ENCODE measurements around the gene LTBP3.
"Not testable (repeated sequence)": the region's sequence is repeated elsewhere in the genome, so short reads cannot be mapped to it uniquely, and the experiment has no call there.

The LTBP3 gene

GRCh38 chr11:65525546-65526480, 32.3 kb downstream of the LTBP3 start:
- H3K27ac ChIP-seq: peak overlapping the region; percentile 83
- TF ChIP-seq CTCF (IDR thresholded peaks at IDR 0.05; ENCODE audit: low read depth, low read length): no peak
- H3K27me3 ChIP-seq (ENCODE audit: insufficient read depth, low read depth, severe bottlenecking): no peaks in the 10 kb centered on the region
- H3K4me3 ChIP-seq (ENCODE audit: low read depth, low read length): peak overlapping the region; percentile 90
- H3K36me3 ChIP-seq: peaks cover 35% of the 10 kb centered on the region
- DNase-seq: no peak
- H3K9me3 ChIP-seq (ENCODE audit: severe bottlenecking): no peaks in the 10 kb centered on the region

DNA sequence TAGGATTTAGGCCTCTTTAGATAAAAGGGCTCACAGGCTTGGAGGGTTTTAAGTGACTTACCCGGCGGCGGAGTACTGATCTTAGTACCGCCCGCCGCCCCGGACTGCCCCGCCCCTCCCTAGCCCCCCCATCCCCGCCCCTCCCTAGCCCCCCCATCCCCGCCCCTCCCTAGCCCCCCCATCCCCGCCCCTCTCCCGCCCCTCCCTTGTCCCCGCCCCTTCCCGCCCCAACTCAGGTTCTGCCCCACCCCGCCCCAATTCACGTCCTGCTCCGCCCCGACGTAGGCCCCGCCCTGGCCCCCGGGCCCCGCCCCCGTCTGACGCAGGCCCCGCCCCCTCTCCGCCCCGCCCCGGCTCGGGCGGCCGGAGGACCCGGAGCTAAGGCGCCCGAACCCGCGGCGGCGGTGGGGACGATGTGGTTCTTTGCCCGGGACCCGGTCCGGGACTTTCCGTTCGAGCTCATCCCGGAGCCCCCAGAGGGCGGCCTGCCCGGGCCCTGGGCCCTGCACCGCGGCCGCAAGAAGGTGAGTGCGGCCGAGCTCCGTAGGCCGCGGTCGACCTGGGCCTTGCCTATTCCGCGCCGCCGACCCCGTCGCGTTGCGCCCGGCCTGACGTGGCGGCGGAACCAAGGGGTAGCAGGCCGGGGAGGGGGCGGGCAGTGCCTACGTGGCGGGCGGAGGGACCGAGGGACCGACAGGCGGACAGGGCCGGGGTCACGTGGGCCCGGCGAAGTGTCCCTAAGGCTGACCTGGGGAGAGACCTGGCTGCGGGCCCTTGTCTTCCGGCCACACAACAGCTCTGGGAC, 33.2 kb downstream of the LTBP3 start, which contains the start of gene SCYL1:
Gene SCYL1, plus strand, starts transcription at position 343 of the 805 bp plus-strand sequence. Its CDS starts 71 bp downstream, at position 414.
- peak; percentile 77 for DNase-seq
- Histone ChIP-seq H3K27ac (peak within 1 kb of the TSS; percentile 83), H3K4me3 (ENCODE audit: low read depth, low read length) (peak within 1 kb of the TSS; percentile 90), H3K36me3 (peaks cover 27% of the 10 kb centered on the region), H3K27me3 (ENCODE audit: insufficient read depth, low read depth, severe bottlenecking) (no peaks in the 10 kb centered on the region), H3K9me3 (ENCODE audit: severe bottlenecking) (no peaks in the 10 kb centered on the region)
- TF ChIP-seq CTCF (IDR thresholded peaks at IDR 0.05; ENCODE audit: low read depth, low read length): no peak

DNA sequence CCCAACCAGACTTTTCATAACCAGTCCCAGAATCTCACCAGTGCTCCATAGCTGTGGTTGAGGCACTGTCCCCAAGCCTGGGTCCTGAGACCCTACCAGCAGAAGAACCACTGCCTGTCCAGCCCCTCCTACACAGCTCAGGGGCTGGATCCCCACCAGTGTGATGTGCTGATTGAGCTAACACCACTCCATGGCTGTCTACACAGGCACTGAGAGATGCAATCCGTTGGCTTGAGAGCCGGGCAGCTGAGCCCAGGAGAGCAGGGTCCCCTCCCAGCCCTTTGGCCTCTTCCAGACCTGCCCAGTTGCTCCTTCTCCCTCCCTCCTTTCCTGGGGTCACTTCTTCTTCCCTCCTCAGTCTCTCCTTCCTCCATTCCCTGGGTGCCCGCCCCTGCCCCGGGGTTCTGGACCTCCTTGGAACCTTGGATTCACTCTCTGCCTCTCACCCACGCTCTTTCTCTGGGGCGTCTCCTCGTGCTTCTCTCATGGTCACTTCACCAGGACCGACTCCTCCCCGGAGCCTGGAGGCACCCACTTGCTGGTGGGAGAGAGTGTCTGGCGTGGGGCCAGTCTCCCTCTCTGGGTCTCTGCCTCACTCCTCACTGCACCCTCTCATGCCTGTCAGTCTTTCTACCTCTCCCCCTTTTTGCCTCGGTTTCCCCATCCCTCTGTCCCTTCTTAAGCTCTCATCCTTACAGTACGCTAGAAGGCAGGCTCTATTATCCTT, 34.0 kb downstream of the LTBP3 start:
- peak overlapping the region; percentile 5; the same call in 1 of the 2 replicates for H3K27ac ChIP-seq
- DNase-seq: peak; percentile 34
- H3K36me3 ChIP-seq: peaks cover 20% of the 10 kb centered on the region
- no peak for TF ChIP-seq CTCF (IDR thresholded peaks at IDR 0.05; ENCODE audit: low read depth, low read length)
- no peaks in the 10 kb centered on the region for H3K27me3 ChIP-seq (ENCODE audit: insufficient read depth, low read depth, severe bottlenecking)
- H3K9me3 ChIP-seq (ENCODE audit: severe bottlenecking): no peaks in the 10 kb centered on the region
- peak overlapping the region; percentile 6 for H3K4me3 ChIP-seq (ENCODE audit: low read depth, low read length)

DNA sequence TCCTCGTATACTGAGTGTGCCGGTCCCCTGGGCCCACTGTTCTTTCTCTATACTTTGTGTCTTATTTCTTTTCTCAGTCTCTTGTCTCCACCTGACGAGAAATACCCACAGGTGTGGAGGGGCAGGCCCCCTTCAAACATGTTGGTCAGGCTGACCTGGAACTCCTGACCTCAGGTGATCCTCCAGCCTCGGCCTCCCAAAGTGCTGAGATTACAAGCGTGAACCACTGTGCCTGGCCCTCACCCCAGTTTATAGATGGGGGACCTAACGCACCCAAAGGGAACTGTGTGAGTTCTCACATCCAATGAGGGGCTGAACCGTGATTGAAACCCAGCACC, 34.6 kb downstream of the LTBP3 start:
- H3K27ac ChIP-seq; H3K27me3 ChIP-seq (ENCODE audit: insufficient read depth, low read depth, severe bottlenecking); H3K9me3 ChIP-seq (ENCODE audit: severe bottlenecking); H3K4me3 ChIP-seq (ENCODE audit: low read depth, low read length); DNase-seq: not testable (repeated sequence)
- peaks cover 20% of the 10 kb centered on the region for H3K36me3 ChIP-seq

DNA sequence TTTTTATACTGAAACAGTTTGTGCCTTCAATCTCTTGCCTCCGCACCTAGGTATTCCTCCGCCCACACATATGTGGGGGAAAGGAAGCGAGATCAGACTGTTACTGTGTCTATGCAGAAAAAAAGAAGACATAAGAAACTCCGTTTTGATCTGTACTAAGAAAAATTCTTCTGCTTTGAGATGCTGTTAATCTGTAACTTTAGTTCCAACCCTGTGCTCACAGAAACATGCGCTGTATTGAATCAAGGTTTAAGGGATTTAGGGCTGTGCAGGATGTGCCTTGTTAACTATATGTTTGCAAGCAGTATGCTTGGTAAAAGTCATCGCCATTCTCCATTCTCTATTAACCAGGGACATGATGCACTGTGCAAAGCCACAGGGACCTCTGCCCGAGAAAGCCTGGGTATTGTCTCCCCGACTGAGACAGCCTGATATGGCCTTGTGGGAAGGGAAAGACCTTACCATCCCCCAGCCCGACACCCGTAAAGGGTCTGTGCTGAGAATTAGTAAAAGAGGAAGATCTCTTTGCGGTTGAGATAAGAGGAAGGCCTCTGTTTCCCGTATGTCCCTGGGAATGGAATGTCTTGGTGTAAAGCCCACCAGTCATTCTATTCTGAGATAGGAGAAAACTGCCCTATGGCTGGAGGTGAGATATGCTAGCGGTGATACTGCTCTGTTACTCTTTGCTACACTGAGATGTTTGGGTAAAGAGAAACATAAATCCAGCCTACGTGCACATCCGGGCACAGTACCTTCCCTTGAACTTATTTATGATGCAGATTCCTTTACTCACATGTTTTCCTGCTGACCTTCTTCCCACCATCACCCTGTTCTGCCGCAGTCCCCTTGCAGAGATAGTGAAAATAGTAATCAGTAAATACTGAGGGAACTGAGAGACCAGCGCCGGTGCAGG, 35.2 kb downstream of the LTBP3 start:
- H3K27ac ChIP-seq; H3K9me3 ChIP-seq (ENCODE audit: severe bottlenecking); DNase-seq; H3K27me3 ChIP-seq (ENCODE audit: insufficient read depth, low read depth, severe bottlenecking); H3K4me3 ChIP-seq (ENCODE audit: low read depth, low read length): not testable (repeated sequence)
- peaks cover 15% of the 10 kb centered on the region for H3K36me3 ChIP-seq

DNA sequence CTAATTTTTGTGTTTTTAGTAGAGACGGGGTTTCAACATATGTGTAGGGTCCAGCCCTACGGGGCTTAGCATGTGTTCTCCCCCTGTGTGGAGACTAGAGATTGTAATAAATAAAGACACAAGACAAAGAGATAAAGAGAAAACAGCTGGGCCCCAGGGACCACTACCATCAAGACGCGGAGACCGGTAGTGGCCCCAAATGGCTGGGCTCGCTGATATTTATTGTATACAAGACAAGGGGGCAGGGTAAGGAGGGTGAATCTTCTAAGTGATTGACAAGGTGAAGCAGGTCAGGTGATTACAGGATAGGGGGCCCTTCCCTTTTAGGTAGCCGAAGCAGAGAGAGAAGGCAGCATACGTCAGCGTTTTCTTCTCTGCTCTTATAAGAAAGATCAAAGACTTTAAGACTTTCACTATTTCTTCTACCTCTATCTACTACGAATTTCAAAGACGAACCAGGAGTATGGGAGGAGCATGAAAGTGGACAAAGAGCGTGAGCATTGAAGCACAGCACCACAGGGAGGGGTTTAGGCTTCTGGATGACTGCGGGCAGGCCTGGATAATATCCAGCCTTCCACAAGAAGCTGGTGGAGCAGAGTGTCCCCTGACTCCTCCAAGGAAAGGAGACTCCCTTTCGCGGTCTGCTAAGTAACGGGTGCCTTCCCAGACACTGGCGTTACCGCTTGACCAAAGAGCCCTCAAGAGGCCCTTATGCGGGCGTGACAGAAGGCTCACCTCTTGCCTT, 36.2 kb downstream of the LTBP3 start:
- H3K4me3 ChIP-seq (ENCODE audit: low read depth, low read length); H3K9me3 ChIP-seq (ENCODE audit: severe bottlenecking); H3K27ac ChIP-seq; H3K36me3 ChIP-seq; DNase-seq; H3K27me3 ChIP-seq (ENCODE audit: insufficient read depth, low read depth, severe bottlenecking): not testable (repeated sequence)

DNA sequence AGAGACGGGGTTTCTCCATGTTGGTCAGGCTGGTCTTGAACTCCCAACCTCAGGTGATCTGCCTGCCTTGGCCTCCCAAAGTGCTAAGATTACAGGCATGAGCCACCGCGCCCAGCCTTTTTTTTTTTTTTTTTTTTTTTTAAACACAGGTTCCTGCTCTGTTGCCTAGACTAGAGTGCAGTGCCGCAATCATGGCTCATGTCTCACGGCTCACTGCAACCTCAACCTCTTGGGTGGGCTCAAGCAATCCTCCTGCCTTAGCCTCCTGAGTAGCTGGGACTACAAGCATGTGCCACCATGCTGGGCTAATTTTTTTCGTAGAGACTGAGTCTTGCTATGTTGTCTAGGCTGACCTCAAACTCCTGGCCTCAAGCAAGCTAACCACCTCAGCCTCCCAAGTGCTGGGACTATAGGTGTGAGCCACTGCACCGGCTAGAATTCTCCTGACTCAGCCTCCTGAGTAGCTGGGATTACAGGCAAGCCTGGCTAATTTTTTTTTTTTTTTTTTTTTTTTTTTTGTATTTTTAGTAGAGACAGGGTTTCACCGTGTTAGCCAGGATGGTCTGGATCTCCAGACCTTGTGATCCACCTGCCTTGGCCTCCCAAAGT, 39.1 kb downstream of the LTBP3 start:
- H3K4me3 ChIP-seq (ENCODE audit: low read depth, low read length); DNase-seq; H3K27ac ChIP-seq; H3K27me3 ChIP-seq (ENCODE audit: insufficient read depth, low read depth, severe bottlenecking); H3K36me3 ChIP-seq; H3K9me3 ChIP-seq (ENCODE audit: severe bottlenecking): not testable (repeated sequence)

Data from WERI-Rb-1 (cell line).